Esophagus muscularis mucosa (tissue), 4 donors: Measurements from ENCODE around the gene EP400.

Experiments used
- CTCF ChIP-seq, 3 experiments: fragments of 200-600 bp in 2 of 3; fragments of 450-650 bp in 1 of 3; sonication (generic) in 2 of 3; IDR thresholded peaks; one replicate each; pipeline ENCODE4 v1.5.1; 2017 to 2019; ENCODE audit warnings: antibody characterized with exemption in 3 of 3, mild to moderate bottlenecking in 2 of 3, moderate library complexity in 1 of 3
- EP300 ChIP-seq: sonication (generic); formaldehyde crosslinking; IDR thresholded peaks from one replicate; pipeline ENCODE4 v1.6.1; 2017; ENCODE audit warnings: antibody characterized with exemption
- POLR2A ChIP-seq: fragments of 450-650 bp; IDR thresholded peaks from one replicate; pipeline ENCODE4 v1.6.1; 2017; ENCODE audit warnings: antibody characterized with exemption, moderate library complexity, mild to moderate bottlenecking, low read depth
- POLR2AphosphoS5 ChIP-seq, 2 donors: sonication (generic); formaldehyde crosslinking; IDR thresholded peaks; one replicate each; pipeline ENCODE4 v1.6.1; 2017; ENCODE audit warnings: antibody characterized with exemption in 2 of 2

- TF ChIP-seq POLR2A (no peak), CTCF (IDR thresholded peaks at IDR 0.05) (no peak), EP300 (no peak), POLR2AphosphoS5 (IDR thresholded peaks at IDR 0.05) (no peak)
Measured at GRCh38 chr12:132071830-132072384, 122.2 kb downstream of the EP400 start.
